ENCODE data around the gene POLR2E.

DNA sequence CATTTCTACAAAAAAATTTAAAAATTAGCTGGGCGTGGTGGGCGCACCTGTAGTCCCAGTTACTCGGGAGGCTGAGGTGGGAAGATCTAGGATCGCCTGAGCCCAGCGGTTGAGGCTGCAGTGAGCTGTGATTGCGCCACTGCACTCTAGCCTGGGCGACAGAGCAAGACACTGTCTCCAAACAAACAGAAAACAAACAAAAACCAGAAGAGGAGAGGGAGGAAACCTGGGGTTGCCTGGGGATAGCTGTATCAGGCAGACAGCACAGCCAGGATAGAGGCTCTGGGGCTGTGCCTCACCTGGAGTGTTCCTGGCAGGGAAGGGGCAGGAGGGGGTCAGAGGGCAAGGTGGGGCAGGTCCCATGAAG lies 2.6 kb upstream of the POLR2E start:
- TF ChIP-seq, protein P1, sequence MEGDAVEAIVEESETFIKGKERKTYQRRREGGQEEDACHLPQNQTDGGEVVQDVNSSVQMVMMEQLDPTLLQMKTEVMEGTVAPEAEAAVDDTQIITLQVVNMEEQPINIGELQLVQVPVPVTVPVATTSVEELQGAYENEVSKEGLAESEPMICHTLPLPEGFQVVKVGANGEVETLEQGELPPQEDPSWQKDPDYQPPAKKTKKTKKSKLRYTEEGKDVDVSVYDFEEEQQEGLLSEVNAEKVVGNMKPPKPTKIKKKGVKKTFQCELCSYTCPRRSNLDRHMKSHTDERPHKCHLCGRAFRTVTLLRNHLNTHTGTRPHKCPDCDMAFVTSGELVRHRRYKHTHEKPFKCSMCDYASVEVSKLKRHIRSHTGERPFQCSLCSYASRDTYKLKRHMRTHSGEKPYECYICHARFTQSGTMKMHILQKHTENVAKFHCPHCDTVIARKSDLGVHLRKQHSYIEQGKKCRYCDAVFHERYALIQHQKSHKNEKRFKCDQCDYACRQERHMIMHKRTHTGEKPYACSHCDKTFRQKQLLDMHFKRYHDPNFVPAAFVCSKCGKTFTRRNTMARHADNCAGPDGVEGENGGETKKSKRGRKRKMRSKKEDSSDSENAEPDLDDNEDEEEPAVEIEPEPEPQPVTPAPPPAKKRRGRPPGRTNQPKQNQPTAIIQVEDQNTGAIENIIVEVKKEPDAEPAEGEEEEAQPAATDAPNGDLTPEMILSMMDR (conservative IDR thresholded peaks at IDR 0.05 in 1 of 2, IDR thresholded peaks at IDR 0.05 in 1 of 2; ENCODE audit: extremely low read depth in 1 of 2, insufficient read depth in 1 of 2, low read depth in 1 of 2, low read length in 2 of 2) = no peak
- no peak for TF ChIP-seq EZH2 (IDR thresholded peaks at IDR 0.05; ENCODE audit: borderline replicate concordance, low read length)
